GM21515 (cell line): ENCODE measurements around the gene ASMTL.
A peak's percentile ranks its signal among the peaks of the same experiment; 100 is the strongest.
"Not testable (repeated sequence)": the region's sequence is repeated elsewhere in the genome, so short reads cannot be mapped to it uniquely, and the experiment has no call there.

ENCODE experiments used
- ATAC-seq: cut with Tn5 transposase; IDR thresholded peaks from one replicate; pipeline ENCODE4 v1.9.1; 2021; ENCODE audit not compliant: unreplicated experiment

Gene ASMTL

DNA sequence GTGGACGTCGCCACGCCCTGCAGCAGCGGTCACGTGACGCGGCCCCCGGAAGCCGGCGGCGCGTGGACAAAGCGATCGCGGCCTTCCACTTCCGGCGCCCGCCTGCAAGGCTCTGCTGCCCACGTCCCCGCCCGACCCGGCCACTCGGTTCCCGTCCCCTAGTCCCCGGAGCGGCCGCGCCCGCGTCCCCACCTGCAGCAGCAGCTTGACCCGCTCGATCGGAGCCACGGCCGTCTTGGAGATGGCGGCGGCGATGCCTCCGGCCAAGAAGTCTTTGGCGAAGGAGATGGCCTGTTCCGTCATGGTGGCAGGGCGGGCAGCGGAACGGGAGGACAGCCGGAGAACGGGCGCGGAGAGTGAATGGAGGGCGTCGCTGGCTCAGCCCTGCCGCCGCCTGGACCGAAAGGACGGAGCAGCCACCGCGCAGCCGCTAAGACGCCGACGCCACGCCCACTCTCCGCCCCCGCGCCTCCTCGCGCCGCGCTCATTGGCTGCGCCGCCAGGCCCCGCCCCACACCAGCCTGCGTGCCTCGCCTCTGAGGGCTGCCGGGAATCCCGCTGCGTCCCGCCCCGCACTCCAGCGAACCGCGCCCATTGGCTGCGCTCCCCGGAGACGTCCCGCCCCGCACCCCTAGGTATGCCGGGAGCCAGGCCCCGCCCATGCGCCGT, 60.9 kb downstream of the ASMTL start, which contains the start of gene SLC25A6:
Gene SLC25A6, minus strand, starts transcription at position 407 of the 669 bp plus-strand sequence. Its CDS starts 104 bp downstream, at position 303.
- ATAC-seq: peak; percentile 95

GRCh38 chrX:1391370-1391706, 61.4 kb downstream of the ASMTL start:
- no peak for ATAC-seq

GRCh38 chrX:1390621-1391369, 61.9 kb downstream of the ASMTL start:
- no peak for ATAC-seq

GRCh38 chrX:1389993-1390285, 62.8 kb downstream of the ASMTL start:
- no peak for ATAC-seq

DNA sequence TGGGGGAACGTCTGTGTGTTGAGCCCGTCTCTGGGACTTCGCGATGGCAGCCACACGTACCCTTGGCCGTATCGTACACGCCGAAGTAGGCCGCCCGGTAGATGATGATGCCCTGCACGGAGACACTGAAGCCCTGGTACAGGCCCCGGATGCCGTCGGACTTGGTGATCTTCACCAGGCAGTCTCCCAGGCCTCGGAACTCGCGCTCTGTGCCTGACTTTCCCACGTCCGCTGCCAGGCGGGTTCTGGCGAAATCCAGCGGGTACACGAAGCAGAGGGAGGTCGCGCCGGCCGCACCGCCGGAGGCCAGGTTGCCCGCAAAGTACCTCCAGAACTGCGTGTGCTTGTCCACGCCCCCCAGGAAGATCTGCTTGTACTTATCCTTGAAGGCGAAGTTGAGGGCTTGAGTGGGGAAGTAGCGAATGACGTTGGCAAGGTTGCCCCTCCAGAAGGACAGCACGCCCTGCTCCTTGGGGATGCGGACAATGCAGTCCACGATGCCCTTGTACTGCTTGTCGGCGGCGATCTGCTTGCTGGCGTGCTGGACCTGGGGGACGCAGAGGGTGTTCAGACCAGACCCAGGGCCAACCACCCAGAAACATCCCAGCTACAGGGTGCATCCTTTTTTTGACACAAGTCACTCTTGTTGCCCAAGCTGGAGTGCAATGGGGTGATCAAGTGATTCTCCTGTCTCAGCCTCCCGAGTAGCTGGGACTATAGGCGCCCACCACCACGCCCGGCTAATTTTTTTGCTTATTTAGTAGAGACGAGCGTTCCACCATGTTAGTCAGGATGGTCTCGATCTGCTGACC, 63.3 kb downstream of the ASMTL start:
- ATAC-seq: no peak

DNA sequence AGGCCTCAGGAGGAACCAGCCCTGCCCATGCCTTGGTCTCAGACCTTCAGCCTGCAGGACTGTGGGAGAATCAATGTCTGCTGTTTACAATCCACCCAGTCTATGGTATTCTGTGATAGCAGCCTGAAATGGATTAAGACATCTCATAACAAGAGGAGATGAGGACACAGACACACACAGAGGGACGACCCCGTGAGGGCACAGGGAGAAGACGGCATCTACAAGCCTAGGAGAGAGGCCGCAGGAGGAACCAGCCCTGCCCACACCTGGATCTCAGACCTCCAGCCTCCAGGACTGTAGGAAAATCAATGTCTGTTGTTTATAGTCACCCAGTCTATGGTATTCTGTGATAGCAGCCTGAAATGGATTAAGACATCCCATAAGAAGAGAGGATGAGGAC, 64.1 kb downstream of the ASMTL start:
- ATAC-seq: no peak

- ATAC-seq: no peak
Measured at GRCh38 chrX:1387141-1387776, 65.5 kb downstream of the ASMTL start.

DNA sequence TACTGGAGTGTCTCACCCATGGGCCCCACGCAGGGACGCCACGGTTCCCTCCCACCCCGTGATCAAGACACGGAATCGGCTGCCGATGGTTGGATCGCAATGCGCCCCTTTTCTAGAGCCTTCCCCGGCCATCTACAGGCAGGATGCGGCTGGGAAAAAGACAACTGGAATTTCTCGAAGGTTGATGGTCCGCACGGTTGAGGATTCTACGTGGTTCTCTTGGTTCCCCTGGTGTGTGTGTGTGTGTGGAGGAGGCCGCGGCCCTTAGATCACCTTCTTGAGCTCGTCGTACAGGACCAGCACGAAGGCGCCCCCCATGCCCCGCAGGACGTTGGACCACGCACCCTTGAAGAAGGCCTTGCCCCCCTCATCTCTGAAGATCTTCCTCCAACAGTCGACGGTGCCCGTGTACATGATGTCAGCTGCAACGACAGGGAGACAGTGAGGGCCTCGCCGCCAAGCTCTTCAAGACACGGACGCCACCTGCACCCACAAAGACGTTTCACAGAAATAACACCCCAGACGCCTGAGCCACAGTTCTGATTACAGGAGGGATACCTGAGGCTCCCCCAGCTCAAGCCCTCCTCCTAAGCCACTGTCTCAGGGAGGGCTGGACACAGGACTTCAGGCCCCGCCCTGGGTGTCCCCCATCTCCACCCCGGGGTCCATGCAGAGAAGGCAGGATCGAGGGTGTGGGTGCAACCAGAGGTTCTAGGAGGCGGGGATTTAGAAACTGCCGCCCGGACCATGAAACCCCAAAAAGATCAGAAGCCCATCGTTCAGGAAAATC, 66.2 kb downstream of the ASMTL start:
- ATAC-seq: no peak

DNA sequence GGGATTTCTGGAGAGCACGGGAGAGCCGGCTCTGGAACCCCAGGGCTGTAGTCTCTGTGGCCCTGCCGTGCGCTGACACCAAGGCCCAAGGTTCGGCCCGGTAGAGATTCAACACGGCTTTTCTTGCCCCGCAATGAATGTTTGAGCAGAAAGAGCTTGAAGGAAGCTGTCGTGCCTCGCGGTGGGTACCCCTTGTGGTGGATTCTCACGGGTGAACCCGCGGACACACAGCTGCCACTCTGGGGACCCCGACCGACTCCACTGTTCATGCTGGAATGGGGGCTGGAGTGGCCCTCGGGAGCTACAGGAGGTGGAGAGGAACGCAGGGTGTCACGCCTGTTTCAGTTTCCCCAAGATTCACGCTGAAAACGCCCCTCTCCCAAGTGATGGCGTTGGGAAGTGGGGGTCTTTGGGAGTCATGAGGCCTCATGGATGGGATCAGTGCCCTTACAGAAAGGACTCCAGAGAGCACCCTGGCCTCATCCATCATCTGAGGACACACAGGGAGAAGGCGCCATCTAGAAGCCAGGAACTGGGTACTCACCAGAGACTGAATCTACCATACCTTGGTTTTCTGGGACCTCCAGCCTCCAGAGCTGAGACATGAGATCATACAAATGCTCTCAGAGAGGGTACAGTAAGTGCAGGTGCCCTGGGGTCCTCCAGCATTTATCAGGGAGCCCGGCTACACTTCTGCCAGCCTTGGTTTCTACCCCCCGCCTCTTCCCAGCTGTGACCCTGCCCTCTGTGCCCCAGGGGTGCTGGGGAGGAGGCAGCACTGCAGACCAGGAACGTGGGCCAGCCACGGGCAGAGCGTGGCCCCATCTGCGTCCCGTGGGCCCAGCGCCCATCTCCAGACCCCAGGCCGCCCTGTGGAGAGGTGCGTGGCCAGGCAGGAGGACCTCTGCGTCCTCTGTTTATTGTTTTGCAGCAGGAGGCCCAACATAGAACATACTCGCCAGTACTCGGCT, 67.2 kb downstream of the ASMTL start:
- ATAC-seq: no peak

DNA sequence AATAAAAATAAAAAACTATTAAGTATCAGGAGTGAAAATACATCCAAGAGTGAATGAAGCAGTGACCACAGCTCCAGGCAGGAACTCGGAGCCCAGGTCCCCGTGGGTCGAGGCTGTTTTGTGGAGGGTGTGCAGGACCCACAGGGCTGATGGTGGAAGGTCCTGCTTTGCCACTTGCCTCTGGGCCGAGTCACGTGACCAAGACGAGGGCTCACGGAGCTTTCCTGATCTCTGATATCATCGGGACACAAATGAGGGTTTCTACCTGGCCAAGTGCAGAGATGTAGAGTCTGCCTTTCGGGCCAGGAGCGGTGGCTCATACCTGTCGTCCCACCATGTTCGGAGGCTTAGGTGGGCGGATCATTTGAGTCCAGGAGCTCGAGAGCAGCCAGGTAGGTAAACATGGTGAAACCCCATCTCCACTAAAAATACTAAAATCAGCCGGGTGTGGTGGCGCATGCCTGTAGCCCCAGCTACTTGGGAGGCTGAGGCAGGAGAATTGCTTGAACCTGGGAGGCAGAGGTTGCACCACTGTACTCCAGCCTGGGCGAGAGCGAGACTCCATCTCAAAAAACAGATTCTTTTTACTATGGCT, 68.0 kb downstream of the ASMTL start:
- ATAC-seq: no peak

DNA sequence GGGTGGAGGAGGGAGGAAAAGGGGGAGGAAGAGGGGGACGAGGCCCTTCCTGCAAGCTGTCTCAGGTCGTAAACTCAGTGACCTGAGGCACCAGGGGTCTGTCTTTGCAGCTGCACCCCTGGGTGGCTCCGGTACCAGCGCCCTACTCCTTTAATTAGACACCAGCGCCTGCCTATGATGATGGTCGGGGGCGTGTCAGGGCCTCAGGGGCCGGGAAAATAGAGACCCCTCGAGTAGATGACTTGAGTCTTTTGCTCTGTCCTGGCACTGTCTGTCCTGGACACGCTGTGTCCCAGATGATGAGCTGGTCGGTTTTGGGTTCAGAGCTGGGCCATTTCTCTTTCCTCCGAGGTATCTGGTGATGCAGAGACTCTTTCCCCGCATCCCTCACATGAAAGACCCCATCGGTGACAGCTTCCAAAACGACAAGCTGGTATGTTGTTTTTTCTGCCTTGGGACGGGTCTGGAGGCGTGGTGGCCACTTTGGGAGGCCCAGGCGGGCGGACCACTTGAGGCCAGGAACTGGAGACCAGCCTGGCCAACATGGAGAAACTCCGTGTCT, 72.0 kb downstream of the ASMTL start:
- no peak for ATAC-seq

DNA sequence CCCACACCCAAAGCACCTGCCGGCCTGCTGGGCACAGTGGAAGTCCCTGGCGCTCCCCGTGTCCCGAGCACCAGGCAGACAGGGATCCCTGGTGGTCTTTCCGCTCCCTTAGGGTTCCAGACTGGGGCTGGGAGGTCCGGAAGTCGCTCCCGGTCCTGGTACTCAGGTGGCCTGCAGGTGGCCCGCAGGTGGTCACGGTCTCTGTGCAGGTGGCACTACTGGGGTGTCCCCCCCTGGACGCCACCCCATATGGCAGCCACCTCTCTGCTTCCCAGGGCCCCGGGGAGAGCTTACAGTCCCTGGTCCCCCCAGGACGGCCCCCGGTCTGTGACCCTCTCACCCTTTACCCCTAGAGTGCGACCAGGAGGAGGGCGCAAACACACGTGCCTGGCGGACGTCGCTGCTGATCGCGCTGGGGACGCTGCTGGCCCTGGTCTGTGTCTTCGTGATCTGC, 74.4 kb downstream of the ASMTL start:
- no peak for ATAC-seq

- ATAC-seq: no peak
Measured at GRCh38 chrX:1368385-1368698, 84.4 kb downstream of the ASMTL start.

- ATAC-seq: not testable (repeated sequence)
Measured at GRCh38 chrX:1366363-1366762, 86.3 kb downstream of the ASMTL start.

DNA sequence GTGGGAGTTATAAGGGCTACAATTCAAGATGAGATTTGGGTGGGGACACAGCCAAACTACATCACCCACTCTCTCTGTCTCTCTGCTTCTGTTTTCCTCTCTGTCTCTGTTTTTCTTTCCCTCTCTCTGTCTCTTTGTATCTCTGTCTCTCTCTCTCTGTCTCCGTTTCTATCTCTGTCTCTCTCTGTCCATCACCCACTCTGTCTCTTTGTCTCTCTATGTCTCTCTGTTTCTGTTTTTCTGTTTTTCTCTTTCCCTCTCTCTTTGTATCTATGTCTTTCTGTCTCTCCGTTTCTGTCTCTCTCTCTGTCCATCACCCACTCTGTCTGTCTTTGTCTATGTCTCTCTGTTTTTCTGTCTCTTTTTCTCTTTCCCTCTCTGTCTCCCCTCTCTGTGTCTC, 90.8 kb downstream of the ASMTL start:
- no peak for ATAC-seq

- ATAC-seq: no peak
Measured at GRCh38 chrX:1361275-1361674, 91.4 kb downstream of the ASMTL start.

DNA sequence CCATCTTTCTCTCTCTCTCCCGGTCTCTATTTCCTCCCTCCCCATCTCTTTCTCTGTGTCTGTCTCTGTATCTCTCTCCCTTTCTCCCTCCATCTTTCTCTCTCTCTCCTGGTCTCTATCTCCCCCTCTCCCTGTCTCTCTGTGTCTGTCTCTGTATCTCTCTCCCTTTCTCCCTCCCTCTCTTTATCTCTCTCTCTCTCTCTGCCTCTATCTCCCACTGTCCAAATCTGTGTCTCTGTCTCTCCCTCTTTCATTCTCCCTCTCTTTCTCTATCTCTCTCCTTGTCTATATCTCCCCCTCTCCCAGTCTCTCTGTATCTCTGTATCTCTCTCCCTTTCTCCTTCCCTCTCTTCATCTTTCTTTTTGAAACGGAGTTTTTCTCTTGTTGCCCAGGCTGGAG, 92.5 kb downstream of the ASMTL start:
- no peak for ATAC-seq

DNA sequence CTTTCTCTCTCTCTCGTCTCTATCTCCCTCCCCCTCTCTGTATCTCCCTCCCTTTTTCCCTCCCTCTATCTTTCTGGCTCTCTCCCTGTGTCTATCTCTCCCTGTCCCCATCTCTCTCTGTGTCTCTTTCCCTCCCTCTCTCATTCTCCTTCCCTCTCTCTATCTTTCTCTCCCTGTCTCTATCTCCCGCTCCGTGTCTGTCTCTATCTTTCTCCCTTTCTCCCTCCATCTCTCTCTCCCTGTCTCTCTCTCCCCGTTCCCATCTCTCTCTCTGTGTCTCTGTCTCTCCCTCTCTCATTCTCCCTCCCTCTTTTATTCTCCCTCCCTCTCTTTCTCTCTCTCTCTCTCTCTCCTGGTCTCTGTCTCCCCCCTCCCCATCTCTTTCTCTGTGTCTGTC, 93.2 kb downstream of the ASMTL start:
- no peak for ATAC-seq
